HepG2 (cell line): ENCODE measurements around the gene KIAA1755. TPM values are rescaled to one million over a fixed set of nuclear protein-coding genes. Genes with fewer than 3 reads are reported as not detected.

Source experiments
- AHR ChIP-seq: IDR thresholded peaks from 2 replicates; pipeline ENCODE4 v1.6.1; 2018; ENCODE audit warnings: missing genetic modification reagents, missing compliant biosample characterization
- FOXA1 ChIP-seq, 2 experiments: fragments of 450-650 bp in 1 of 2; sonication (generic) in 1 of 2; formaldehyde crosslinking in 1 of 2; IDR thresholded peaks; 2 replicates each; pipeline versions ENCODE4 v1.4.0 to v1.6.1; 2016 to 2020; ENCODE audit warnings: missing genetic modification reagents in 1 of 2
- GZF1 ChIP-seq: sonication (generic); formaldehyde crosslinking; IDR thresholded peaks from 2 replicates; pipeline ENCODE4 v1.5.1; 2020; ENCODE audit warnings: mild to moderate bottlenecking, missing genetic modification reagents
- KAT8 ChIP-seq: IDR thresholded peaks from 2 replicates; pipeline ENCODE4 v1.6.1; 2016; ENCODE audit warnings: missing genetic modification reagents, missing compliant biosample characterization
- NCOA1 ChIP-seq: sonication (generic); formaldehyde crosslinking; IDR thresholded peaks from 2 replicates; pipeline ENCODE4 v1.9.0; 2021; ENCODE audit warnings: missing genetic modification reagents
- PAF1 ChIP-seq: IDR thresholded peaks from 2 replicates; pipeline ENCODE4 v1.6.1; 2016; ENCODE audit warnings: missing genetic modification reagents, missing compliant biosample characterization
- RAD21 ChIP-seq: fragments of 450-650 bp; formaldehyde crosslinking; IDR thresholded peaks from 2 replicates; pipeline ENCODE4 v1.5.0; 2020; ENCODE audit warnings: mild to moderate bottlenecking
- RFX3 ChIP-seq: IDR thresholded peaks from 2 replicates; pipeline ENCODE4 v1.6.1; 2016; ENCODE audit warnings: missing biosample characterization, missing genetic modification reagents
- SALL2 ChIP-seq: sonication (generic); formaldehyde crosslinking; IDR thresholded peaks from 2 replicates; pipeline ENCODE4 v1.8.1; 2023; ENCODE audit warnings: mild to moderate bottlenecking, missing genetic modification reagents, inconsistent platforms
- SMC3 ChIP-seq: IDR thresholded peaks from 2 replicates; pipeline ENCODE4 v1.6.1; 2011; ENCODE audit warnings: low read length, improper control_type of control experiment
- TAF15 ChIP-seq: fragments of 200-400 bp; formaldehyde crosslinking; IDR thresholded peaks from one replicate; pipeline ENCODE4 v1.6.1; 2018; ENCODE audit warnings: mild to moderate bottlenecking, low read depth, low read length; ENCODE audit not compliant: poor library complexity, severe bottlenecking
- ZFAT ChIP-seq: sonication (generic); formaldehyde crosslinking; conservative IDR thresholded peaks from 2 replicates; pipeline ENCODE4 v1.8.1; 2023; ENCODE audit warnings: missing genetic modification reagents, inconsistent platforms
- ZFX ChIP-seq: sonication (generic); formaldehyde crosslinking; IDR thresholded peaks from 2 replicates; pipeline ENCODE4 v1.4.0; 2020; ENCODE audit warnings: mild to moderate bottlenecking, low read depth, missing genetic modification reagents, moderate library complexity
- ZNF101 ChIP-seq: sonication (generic); formaldehyde crosslinking; IDR thresholded peaks from 2 replicates; pipeline ENCODE4 v1.4.0; 2020; ENCODE audit warnings: mild to moderate bottlenecking, low read depth, missing genetic modification reagents, borderline replicate concordance
- ZNF230 ChIP-seq: sonication (generic); formaldehyde crosslinking; IDR thresholded peaks from 2 replicates; pipeline ENCODE4 v1.4.0; 2020; ENCODE audit warnings: mild to moderate bottlenecking, missing genetic modification reagents
- ZNF263 ChIP-seq: sonication (generic); formaldehyde crosslinking; IDR thresholded peaks from 2 replicates; pipeline ENCODE4 v1.4.0; 2020; ENCODE audit warnings: missing genetic modification reagents
- ZNF317 ChIP-seq: sonication (generic); formaldehyde crosslinking; IDR thresholded peaks from 2 replicates; pipeline ENCODE4 v1.5.0; 2020; ENCODE audit warnings: mild to moderate bottlenecking, missing genetic modification reagents
- ZNF496 ChIP-seq: sonication (generic); formaldehyde crosslinking; IDR thresholded peaks from 2 replicates; pipeline ENCODE4 v1.8.1; 2023; ENCODE audit warnings: mild to moderate bottlenecking, moderate library complexity, missing genetic modification reagents; ENCODE audit not compliant: insufficient replicate concordance
- ZNF510 ChIP-seq: sonication (generic); formaldehyde crosslinking; IDR thresholded peaks from 2 replicates; pipeline ENCODE4 v1.4.0; 2020; ENCODE audit warnings: low read depth, mild to moderate bottlenecking, missing genetic modification reagents
- ZSCAN31 ChIP-seq: sonication (generic); formaldehyde crosslinking; IDR thresholded peaks from 2 replicates; pipeline ENCODE4 v1.5.0; 2020; ENCODE audit warnings: low read depth, mild to moderate bottlenecking, missing genetic modification reagents
- ZZZ3 ChIP-seq: sonication (generic); formaldehyde crosslinking; IDR thresholded peaks from 2 replicates; pipeline ENCODE4 v1.4.0; 2020; ENCODE audit warnings: missing genetic modification reagents, mild to moderate bottlenecking, borderline replicate concordance
- polyA plus RNA-seq, 8 experiments: library from polyadenylated mRNA; depleted of rRNA in 3 of 8; stranded (reverse) in 7 of 8; unstranded in 1 of 8; fragments of >200 nt; fragmentation: Illumina TruSeq in 4 of 8; extraction: Trizol in 4 of 8; gene quantifications; 2 replicates each; pipeline versions ENCODE4 v1.2.1 to v1.2.3, GENCODE V29; 2011 to 2016; ENCODE audit warnings: low read depth in 4 of 8, missing spikeins in 1 of 8, mixed read lengths in 1 of 8; ENCODE audit not compliant: insufficient read depth in 1 of 8
- total RNA-seq, 5 experiments: library from RNA; depleted of rRNA; stranded (reverse); fragments of >200 nt; fragmentation: Illumina TruSeq; extraction: Trizol; gene quantifications; 2 replicates each; pipeline ENCODE4 v1.2.3, GENCODE V29; 2016; ENCODE audit warnings: low read depth in 1 of 5
- TF ChIP-seq, protein P1 (sequence below): sonication (generic); formaldehyde crosslinking; conservative IDR thresholded peaks from 2 replicates; pipeline ENCODE4 v1.4.0; 2020; ENCODE audit warnings: mild to moderate bottlenecking, missing genetic modification reagents, moderate library complexity
- TF ChIP-seq, protein P2 (sequence below): sonication (generic); formaldehyde crosslinking; IDR thresholded peaks from 2 replicates; pipeline ENCODE4 v1.4.0; 2020; ENCODE audit warnings: low read depth, mild to moderate bottlenecking, missing genetic modification reagents
- TF ChIP-seq, protein P3 (sequence below): sonication (generic); formaldehyde crosslinking; IDR thresholded peaks from 2 replicates; pipeline ENCODE4 v1.4.0; 2020; ENCODE audit warnings: missing genetic modification reagents
- TF ChIP-seq, protein P4 (sequence below): sonication (generic); formaldehyde crosslinking; IDR thresholded peaks from 2 replicates; pipeline ENCODE4 v1.4.0; 2020; ENCODE audit warnings: missing genetic modification reagents, low read depth, mild to moderate bottlenecking, borderline replicate concordance

Gene KIAA1755
- total and polyA plus RNA-seq, 2 of the 13 experiments (the other 11 are each of a cell fraction or from before 2014, with no cell fraction given) = 0.04 TPM; not detected in 1

DNA sequence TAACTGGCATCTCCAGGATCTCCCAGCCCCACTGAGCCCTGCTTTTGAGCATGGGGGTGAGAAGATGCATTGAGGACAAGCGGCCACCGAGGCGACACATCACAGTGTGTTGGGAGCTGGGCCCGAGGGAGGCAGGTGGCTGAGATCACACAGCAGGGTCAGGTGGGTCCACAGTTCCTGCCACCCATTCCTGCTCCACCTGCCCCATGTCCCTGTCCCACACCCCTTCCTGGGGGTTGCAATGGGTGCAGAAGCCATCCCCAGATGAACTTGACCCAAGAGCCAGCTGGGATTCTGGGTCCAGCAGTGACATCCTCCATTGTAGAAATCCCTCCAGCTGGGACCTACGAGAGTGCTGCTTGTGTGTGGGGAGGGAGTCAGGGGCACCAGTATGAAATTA lies 96.5 kb downstream of the KIAA1755 start (continued):
- TF ChIP-seq, protein P1, sequence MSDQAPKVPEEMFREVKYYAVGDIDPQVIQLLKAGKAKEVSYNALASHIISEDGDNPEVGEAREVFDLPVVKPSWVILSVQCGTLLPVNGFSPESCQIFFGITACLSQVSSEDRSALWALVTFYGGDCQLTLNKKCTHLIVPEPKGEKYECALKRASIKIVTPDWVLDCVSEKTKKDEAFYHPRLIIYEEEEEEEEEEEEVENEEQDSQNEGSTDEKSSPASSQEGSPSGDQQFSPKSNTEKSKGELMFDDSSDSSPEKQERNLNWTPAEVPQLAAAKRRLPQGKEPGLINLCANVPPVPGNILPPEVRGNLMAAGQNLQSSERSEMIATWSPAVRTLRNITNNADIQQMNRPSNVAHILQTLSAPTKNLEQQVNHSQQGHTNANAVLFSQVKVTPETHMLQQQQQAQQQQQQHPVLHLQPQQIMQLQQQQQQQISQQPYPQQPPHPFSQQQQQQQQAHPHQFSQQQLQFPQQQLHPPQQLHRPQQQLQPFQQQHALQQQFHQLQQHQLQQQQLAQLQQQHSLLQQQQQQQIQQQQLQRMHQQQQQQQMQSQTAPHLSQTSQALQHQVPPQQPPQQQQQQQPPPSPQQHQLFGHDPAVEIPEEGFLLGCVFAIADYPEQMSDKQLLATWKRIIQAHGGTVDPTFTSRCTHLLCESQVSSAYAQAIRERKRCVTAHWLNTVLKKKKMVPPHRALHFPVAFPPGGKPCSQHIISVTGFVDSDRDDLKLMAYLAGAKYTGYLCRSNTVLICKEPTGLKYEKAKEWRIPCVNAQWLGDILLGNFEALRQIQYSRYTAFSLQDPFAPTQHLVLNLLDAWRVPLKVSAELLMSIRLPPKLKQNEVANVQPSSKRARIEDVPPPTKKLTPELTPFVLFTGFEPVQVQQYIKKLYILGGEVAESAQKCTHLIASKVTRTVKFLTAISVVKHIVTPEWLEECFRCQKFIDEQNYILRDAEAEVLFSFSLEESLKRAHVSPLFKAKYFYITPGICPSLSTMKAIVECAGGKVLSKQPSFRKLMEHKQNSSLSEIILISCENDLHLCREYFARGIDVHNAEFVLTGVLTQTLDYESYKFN (CRISPR knock-in tag) = no peak
- TF ChIP-seq NCOA1 (CRISPR knock-in tag) (no peak), ZNF101 (no peak), ZNF230 (CRISPR knock-in tag) (0 out of 2 replicates have a peak, but pooled peaks have one; percentile 63), TAF15 (no peak), GZF1 (CRISPR knock-in tag) (no peak), FOXA1 (IDR thresholded peaks at IDR 0.05) (no peak), FOXA1 (CRISPR knock-in tag; IDR thresholded peaks at IDR 0.05) (no peak), ZSCAN31 (CRISPR knock-in tag) (no peak), ZNF263 (CRISPR knock-in tag) (no peak), KAT8 (CRISPR knock-in tag) (no peak), ZFAT (CRISPR knock-in tag) (no peak), RAD21 (no peak), RFX3 (CRISPR knock-in tag) (no peak), AHR (CRISPR knock-in tag) (peak; percentile 36; the same call in 1 of the 2 replicates), SALL2 (CRISPR knock-in tag) (no peak), ZNF496 (CRISPR knock-in tag) (no peak), SMC3 (no peak), ZNF317 (CRISPR knock-in tag) (no peak), ZFX (CRISPR knock-in tag) (peak; percentile 34; the same call in 1 of the 2 replicates), ZNF510 (no peak), ZZZ3 (no peak), PAF1 (no peak)
- TF ChIP-seq, protein P2, sequence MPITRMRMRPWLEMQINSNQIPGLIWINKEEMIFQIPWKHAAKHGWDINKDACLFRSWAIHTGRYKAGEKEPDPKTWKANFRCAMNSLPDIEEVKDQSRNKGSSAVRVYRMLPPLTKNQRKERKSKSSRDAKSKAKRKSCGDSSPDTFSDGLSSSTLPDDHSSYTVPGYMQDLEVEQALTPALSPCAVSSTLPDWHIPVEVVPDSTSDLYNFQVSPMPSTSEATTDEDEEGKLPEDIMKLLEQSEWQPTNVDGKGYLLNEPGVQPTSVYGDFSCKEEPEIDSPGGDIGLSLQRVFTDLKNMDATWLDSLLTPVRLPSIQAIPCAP (CRISPR knock-in tag) = peak; percentile 35; the same call in 1 of the 2 replicates
- TF ChIP-seq, protein P3, sequence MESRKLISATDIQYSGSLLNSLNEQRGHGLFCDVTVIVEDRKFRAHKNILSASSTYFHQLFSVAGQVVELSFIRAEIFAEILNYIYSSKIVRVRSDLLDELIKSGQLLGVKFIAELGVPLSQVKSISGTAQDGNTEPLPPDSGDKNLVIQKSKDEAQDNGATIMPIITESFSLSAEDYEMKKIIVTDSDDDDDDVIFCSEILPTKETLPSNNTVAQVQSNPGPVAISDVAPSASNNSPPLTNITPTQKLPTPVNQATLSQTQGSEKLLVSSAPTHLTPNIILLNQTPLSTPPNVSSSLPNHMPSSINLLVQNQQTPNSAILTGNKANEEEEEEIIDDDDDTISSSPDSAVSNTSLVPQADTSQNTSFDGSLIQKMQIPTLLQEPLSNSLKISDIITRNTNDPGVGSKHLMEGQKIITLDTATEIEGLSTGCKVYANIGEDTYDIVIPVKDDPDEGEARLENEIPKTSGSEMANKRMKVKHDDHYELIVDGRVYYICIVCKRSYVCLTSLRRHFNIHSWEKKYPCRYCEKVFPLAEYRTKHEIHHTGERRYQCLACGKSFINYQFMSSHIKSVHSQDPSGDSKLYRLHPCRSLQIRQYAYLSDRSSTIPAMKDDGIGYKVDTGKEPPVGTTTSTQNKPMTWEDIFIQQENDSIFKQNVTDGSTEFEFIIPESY (CRISPR knock-in tag) = no peak
- TF ChIP-seq, protein P4, sequence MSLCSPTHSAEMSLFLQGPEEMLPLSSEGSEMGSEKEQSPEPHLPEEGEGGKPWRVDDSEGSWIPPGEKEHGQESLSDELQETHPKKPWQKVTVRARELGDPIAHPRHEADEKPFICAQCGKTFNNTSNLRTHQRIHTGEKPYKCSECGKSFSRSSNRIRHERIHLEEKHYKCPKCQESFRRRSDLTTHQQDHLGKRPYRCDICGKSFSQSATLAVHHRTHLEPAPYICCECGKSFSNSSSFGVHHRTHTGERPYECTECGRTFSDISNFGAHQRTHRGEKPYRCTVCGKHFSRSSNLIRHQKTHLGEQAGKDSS (CRISPR knock-in tag) = peak; percentile 63; the same call in 1 of the 2 replicates
